NCI-H526 treated with DMSO at 0.1 percent for 48 hours (cell line): ENCODE data around the gene TBC1D22A.

Source experiments
- DNase-seq: peaks from one replicate; lab custom pipeline; 2025; lab: John Stamatoyannopoulos, UW

TBC1D22A gene

DNA sequence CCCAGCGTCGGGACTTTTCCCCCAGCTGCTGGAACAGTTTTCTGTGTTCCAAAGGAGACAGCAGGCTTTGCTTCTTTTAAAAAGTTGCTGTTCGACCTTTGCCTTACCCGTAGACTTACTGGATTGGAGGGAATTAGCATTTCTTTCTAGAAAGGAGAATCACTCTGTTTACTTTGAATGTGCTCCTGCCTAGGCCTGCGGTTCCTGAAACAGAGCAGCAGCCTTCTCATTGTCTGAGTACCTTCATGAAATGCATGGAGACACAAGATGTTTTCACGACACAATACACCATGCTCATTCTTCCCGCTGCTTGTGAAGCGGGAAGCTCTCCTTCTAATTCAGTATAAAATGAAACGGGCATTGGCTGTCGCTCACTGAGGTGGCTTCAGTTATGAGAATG lies 196.2 kb downstream of the TBC1D22A start:
- no peak for DNase-seq

DNA sequence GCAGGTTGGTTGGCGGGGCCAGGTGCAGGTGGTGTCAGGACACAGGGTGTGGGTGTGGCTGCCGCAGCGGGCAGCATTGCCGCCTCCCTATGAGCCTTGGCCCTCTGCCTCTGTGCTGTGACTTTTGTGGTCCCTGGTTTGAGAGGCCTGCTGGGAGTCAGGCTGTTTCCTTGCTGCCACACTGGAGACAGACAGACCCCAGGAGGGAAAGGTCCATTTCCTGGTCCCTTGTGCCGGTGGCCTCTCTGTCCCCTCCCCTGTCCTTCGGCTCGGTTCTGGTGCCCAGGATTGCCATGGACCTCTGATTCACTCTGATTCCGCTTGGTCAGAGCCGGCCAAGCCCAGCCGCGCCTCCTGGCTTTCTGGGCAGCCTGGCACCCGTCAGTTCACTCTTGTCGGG lies 196.9 kb downstream of the TBC1D22A start:
- DNase-seq, result no peak

DNA sequence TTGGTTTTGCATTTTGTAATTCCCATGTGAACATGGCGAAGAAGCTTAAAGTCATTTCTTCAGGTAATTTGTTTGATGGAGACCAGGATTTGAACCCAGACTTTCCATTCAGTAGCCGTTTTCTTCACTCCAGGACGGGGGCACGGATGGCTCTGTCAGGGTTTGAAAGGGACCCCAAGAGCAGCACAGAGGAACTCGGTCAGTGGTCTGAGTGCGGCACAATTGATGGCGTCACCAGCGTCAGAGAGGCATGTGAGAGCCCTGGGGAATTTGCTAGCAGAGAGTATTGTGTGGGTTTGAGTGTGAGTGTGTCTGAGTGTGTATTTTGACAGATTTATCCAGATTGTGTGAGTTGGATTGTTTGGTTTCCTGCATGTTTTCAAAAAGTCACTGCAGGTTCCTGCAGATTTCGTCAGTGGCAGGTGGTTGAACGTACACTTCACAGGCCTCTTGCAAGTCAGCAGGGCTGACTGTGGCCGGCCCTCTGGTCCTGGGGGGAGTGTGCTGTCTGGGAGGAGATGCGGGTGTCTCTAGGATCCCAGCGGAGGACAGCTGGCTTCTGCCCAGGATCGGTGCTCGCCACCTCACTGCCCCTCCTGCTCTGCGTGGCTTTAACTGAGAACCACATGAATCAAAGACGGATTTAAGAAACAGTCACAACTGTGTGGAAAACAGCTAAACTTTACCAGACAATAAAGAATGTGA lies 199.3 kb downstream of the TBC1D22A start:
- no peak for DNase-seq

DNA sequence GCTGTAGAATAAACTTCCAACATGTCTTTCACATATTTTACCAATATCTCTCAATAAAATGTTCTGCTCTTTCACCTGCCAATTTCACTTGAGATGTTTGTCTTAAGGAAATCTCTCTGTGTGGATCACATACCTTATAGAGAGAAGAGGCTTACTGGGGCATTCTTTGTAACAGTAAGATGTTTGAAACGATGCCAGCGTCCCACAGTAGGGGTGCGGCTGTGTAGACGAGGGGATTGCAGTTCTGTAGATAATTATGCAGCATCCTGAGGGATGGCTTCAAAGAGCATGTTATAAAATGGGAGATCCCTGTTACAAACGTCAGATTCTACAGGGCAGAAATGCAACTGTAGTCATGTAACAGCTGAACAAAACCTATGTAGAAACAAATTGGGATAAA lies 200.0 kb downstream of the TBC1D22A start:
- no peak for DNase-seq

DNA sequence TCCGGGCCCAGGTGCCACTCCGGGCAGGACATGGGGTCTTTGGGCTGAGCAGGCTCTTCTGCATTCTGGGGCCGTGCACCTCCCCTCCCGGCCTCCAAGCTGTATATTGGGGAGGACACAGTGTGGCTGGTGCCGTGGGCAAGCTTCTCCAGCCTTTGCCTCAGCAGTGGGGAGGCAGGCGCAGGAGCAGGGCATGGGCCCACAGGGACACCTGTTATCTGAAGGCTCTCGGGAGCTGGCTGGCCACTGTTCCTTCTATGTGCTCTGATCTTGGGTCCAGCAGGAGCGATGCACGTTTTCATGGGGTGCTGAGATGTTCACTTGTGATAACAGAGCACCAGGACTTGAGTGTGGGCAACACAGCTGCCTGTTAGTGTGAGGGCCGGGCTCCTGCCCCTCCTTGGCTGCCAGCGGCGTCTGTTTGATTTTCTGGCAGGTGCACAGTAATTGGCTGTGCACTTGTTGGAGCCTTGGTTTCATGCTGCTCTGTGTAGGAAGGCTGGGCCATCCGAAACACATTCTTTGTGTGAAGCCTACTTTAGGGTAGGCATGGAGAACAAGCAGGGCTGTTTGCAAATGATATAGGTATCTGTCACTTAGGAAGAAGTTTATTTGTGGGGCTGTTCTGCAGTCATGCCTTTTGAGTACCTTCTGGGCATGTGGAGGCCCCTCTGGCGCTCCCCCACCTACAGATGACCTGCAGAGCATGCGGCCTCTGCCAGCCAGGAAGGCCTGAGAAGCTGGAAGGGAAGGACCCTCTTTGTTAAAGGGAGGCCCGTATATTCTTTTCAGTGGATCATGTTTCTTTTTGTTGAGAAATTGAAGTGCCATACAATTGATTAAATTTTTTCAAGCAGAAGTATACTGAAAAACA lies 201.5 kb downstream of the TBC1D22A start:
- no peak for DNase-seq

DNA sequence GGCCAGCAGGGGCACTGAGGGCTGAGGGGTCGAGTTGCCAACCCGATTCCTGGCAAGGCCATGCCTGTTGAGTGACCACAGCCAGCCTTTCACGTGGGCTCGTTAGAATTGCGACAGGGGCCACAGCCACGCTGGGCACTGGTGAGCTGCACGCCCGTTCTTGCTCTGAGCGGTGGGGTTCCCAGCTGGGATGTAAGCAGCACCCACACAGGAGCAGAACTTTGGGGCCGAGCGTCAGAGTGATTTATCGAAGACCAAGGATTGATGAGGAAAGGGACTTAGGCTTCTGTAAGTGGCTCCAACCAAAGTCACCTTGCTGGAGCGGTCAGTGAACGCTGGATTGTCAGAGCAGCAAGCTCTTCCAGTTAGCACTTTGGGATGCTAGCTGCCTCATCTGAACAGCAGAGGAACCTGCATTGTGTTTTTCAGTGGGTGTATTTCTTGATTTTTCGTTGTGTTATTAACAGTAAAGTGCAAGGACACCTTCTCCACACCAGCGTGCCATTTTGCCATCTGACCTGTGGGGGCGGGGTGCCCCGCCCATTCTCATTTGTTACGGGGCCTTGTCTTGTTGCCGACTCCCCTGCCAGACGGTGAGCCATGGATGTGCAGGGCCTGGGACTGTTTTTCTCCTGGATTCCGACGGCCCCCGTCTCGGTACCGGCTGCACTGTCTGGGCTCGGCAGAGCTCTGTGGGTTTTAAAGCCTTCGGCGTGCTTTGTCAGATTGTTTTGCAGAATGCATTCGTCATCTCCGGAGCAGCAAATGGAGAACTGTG lies 202.5 kb downstream of the TBC1D22A start:
- no peak for DNase-seq

DNA sequence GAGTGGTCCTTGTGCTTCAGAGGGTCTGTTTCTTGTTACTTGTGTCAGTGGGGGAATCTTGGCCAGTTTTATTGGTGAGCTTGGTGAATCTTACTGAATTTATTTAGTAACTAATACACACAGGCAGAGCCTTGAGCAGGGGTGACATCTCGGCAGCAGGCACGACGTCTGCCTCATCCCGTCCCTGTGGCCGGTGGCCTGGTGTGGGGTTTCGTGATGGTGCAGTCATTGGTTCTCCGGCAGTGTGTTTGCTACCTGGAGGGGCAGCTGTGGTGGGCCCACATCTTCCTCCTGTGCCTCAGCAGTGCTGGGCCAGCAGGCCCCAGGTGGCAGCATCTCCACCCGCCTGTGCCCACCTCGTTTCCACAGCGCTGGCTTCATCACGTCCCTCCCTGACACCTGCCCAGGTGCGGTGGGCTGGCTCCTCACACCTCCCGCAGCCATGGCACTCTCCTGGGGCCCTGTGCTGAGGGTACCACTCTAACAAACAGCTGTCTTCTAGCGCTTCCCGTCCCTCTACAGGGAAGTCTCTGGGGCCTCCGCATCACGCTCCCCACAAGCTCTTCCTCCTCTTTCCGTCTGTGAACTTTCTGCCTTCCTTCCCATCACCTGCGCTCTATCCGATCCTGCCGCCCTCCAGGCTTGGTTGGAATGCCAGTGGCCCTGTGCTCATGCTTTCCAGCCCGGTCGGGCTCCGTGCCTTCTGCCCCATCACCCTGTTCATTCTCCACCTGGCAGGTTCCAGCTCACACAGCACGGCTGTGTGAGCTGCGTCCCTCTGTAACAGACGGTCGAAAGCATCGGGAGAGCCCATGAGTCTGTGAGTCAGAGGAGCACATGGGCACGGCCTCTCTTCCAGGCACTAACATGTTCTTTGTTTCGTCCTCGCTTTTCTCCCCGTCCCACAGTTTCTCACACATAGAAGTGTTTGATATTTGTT lies 203.4 kb downstream of the TBC1D22A start:
- DNase-seq, result no peak

DNA sequence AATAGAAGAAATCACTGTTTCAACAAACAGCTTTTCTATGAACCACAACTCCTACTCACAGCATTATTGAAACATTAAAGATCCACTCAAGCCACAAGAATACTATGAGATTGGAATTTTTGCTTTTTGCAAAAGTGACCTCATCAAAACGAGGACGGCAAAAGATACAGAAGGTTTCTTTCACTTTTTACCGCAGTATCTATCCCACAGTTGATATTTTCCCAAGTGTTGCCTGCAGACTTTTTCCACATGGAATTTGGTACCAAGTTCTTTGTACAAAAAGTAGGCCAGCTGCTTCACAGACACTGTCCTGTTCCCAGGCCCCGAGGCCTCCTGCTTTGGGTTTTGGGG lies 204.0 kb downstream of the TBC1D22A start:
- no peak for DNase-seq

DNA sequence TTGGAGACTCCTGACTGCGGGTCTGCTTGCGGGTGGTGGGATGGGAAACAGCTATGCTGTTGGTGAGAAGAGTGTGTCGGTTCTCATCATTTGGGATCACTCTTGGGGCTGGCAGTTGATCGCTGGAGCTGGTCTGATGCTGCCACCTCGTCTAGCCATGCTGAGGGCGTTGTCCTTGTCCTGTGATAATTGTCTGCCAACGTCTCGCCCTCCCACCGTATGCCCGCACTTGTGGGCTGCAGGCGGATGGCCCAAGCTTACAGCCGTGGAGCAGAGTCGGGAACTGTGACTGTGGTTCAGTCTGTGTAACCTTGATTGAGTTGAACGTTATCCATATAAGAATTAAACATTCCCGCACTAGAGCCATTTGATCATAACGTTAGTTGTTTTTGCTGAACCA lies 204.4 kb downstream of the TBC1D22A start:
- DNase-seq, result no peak

DNA sequence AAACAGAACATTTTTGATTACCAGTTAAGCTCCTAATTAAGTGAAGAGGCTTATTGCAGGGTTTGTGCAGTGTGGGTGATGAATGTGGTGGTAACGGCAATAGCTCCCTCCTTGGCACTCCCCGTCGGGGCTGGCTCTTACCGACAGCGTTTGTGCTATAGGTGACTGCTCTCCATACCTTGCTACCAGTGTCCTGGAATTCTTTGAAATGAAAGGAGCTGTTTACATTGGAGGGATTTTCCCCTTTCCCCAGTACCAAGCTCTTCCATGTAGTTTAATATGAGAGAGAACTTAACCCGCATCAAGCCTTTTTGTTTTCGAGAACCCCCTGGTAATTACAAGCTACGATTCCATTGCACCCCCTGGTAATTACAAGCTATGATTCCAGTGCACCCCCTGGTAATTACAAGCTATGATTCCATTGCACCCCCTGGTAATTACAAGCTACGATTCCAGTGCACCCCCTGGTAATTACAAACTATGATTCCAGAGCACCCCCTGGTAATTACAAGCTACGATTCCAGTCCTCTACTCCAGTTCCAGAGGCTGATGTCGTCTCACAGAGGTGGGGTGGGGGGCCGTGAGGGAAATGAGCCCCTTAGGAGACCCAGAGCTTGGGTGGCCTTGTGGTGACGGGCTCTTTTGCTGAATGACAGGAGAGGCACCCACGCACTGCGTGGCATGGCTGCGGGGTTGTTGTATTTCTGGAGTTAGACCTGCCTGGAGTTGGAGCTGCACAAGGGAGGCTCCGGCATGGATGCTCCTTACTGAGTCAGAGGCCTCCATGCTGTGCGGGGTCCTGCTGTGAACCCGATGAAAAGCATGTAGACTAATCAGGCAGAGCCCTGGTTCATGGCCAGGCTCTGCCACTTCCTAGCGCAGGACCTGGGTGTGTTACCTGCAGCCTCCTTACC lies 205.3 kb downstream of the TBC1D22A start:
- DNase-seq, result no peak

DNA sequence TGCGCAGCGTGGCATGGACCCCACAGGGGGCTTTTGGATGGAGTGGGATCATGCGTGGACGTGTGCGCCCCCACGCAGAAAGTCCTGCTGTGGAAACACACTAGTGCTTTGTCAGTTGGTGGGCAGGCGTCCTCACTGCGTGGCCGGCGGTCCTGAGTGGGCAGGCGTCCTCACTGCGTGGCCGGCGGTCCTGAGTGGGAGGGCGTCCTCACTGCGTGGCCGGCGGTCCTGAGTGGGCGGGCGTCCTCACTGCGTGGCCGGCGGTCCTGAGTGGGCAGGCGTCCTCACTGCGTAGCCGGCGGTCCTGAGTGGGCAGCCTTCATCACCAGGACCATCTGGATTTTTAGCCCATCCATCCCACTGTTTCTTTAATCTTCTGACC lies 205.9 kb downstream of the TBC1D22A start:
- no peak for DNase-seq

DNA sequence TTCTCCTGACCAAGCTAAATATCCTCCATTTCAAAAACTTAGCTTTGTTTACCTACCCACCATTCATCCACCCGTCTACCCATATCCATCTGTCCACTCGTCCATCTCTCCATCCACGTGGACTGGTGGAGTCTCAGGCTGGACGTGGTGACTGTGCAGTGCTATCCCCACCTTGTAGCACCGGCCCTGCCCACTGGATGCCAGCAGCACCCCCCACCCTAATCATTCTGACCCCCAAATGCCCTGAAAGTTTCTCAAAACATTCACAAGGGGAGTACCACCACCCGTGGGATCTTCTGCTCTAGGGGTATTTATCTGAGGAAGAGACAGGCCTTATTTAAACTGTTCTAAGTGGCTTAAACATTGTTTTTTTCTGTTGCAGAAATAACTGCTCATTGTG lies 206.4 kb downstream of the TBC1D22A start:
- DNase-seq, result no peak

DNA sequence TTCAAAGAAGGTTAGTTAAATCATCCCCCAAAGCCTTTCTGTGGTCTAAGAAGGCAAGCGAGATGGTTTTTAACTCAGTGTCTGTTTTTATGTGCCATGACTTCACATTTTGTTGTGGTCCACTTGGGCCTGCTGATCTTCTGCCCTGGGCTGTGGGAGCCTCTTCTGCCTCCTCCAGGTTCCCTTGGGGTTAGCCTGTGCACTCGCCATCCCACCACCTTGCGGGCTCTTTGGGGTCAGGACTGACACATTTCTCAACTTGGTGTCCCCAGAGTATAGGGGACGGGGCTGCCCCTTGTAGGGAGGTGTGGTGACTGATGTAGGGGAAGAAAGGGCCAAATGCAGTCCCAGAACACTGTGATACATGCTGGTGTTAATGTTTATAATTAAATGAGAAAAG lies 207.0 kb downstream of the TBC1D22A start:
- DNase-seq, result no peak

DNA sequence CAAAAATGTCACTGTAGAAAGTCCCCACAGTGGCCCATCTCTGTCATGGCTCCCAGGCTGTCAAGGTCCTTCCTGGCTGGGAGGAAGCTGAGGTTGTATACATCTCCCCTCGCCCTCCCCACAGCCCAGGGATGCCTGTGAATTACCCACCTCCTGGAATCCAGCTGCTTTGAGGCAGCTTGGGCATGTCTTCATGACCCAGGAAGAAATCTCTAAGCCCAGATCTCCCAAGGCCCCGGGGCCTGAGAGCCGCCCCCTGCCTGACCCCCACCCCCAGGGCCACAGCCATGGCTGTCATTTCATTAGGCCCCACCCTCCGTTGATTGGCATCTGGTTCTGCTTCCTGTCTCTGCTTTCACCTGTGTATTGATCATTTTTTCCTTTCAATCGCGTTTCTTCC lies 207.5 kb downstream of the TBC1D22A start:
- DNase-seq, result no peak

DNA sequence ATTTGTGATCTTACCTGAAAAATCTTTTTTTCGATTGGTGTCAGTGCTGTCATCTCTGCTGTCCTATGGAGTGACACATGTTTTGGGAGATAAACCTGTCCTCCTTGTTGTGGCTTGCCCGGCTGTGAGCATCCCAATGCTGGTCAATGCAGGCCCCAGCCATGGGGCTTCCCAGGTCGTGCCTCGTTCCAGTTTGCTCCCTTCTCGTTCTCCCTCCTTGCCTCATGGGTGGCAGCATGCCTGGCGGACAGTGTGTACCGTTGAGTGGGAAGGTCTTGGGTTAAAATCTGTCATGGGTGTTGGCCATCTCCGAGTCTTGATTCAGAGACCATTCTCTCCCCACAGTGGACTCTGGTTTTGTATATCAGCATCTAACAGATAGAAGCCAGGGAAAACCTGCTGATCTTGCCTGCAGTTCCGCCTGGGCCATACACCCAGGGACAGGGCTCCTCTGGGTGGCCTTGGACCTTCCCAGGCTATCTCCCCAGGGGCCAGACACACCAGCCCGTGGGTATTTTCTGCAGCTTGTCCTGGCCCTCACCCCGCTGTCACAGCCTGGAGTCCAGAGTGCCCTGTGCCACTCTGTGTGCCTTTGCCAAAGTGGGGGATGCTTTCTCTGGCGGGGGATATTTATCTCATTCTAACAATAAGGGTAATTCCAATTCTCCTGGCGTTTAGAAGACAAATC lies 208.1 kb downstream of the TBC1D22A start:
- no peak for DNase-seq

DNA sequence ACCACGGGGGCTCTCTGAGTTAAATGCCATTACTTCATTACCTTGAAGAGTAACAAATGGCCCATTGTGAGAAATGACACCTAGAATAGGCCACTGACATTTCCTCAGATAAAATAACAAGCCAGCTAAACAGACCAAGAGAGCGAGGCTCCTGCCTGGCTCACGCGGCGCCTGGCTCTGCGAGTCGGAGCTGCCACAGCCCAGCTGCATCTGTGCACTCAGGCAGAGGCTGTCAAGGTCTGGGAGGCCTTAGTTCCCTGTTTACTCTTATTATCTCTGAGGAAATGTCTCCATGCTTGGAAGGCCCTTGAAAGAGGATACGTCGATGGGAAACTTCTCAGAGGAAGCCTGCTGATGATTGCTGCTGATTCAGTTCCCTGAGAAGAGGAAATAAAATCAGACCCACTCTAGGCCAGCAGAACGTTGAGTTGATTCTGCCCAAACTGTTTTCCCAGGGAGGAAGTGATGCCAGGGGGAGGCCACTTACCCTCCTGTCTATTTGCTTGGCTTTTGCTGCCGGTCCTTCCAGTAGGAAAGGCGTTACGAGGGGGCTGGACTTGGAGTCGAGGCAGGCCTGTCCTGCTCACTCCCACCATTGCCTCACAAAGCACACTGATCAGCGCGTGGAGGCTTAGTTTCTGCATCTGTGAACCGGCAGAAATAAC lies 208.8 kb downstream of the TBC1D22A start:
- DNase-seq, result no peak

DNA sequence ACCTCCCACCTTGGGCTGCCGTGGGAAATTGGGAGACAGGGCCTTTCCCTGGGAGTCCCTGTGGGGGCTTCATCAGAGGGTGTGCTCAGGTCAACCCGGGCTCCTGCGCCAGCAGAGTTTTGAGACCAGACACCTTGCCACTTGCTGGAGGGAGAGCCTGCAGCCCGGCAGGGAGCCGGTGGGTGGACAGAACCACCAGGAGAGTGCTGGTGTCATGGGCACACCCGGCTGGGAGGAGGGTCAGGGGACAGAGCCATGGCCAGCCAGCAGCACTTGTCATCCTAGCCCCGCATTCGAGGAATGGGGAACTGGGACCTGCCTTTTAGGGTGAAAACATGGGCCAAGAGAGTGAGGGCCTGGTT lies 209.3 kb downstream of the TBC1D22A start:
- DNase-seq, result no peak

DNA sequence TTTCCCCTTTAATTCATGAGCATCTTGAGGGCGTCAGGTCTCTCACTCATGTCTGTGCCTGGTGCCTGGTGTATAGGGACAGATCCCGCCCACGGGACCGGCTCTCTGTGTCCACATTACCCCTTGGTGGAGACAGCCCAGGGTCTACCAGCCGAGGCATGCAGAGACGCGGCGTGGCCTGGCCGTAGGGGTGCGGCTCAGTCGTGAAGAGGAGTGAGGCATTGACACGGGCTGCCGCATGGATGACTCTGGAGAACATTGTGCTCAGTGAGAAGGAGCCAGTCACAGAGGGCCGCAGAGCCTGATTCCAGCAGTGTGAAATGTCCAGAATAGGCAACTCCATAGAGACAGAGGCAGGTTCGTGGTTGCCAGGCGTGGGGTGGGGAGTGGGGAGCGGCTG lies 209.8 kb downstream of the TBC1D22A start:
- no peak for DNase-seq
